Measurements from ENCODE around the gene ABLIM1.

ABLIM1 gene

GRCh38 chr10:114643158-114643557, 14.9 kb downstream of the ABLIM1 start:
- FAIRE-seq, result no peak

DNA sequence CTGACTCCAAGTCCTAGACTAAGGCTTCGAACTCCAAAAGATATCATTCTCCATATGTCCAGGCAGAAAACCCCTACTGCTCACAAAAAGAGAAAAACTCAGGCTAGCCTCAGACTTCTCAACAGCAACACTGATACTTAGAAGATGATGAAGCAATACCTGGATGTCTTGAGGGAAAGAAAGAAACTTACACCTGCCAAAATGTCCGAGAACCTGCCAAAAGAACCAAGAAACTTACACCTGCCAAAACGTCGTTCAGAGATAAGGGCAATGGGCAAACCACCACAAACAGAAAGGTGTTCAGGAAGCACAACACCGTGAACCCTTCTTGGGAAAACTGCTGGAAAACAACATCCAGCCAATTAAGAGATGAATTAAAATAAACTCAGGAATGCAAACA, 15.3 kb downstream of the ABLIM1 start:
- no peak for FAIRE-seq

DNA sequence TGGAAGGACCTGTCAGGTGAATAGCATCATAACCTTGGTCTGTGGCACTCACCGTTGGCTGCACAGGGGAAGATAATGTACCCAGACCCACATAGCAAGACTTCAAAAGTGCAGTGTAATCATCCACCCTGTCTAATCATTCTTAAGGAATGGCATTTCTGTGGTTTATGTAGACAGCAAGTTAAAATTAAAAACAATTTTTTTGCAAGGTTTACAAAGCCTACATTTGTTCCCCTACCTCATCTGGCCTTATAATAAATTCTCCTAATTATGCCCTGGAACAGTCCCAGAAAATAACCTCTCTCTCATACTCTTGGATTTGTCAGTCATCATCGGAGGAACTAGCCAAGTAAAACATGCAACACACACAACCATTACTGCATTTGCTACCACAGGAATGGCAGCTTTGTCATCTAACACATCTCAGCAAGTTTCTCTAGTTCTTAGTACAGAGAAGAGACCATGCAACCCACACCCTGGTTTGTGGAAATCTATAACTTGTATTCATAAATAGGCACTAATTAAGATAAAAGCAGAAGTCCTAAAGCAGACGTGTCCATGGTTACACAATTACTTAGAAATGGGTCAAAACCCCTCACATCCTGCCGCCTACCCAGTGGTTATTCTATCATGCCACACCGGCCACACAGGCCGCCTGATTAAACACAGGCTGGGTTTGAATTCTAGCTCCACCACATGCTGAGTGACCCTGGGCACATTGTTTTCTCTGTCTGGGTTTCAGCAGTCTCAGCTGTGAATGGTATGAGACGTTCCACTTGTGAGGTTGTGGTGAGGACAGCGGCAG, 19.1 kb downstream of the ABLIM1 start:
- no peak for FAIRE-seq

GRCh38 chr10:114635797-114636550, 22.1 kb downstream of the ABLIM1 start:
- FAIRE-seq, result no peak

DNA sequence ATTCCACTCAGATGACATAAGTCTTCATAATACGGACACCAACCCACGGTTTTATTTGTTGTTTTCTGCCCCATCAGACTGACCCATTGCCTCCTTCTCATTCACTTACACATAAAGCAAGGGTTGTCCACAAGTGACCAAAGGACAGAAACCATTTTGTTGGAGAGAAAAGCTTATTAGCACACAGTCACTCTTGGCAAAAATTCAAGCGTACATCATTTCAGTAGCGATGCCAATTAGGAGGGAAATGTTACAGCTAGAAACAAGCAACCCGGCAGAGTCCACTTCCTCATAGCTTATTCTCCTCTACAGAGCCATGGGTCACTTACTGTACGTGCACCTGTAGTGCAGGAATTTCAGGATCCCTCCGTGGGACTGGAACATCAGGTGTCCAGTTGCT, 23.0 kb downstream of the ABLIM1 start:
- FAIRE-seq, result no peak

GRCh38 chr10:114634609-114634979, 23.5 kb downstream of the ABLIM1 start:
- FAIRE-seq, result no peak

DNA sequence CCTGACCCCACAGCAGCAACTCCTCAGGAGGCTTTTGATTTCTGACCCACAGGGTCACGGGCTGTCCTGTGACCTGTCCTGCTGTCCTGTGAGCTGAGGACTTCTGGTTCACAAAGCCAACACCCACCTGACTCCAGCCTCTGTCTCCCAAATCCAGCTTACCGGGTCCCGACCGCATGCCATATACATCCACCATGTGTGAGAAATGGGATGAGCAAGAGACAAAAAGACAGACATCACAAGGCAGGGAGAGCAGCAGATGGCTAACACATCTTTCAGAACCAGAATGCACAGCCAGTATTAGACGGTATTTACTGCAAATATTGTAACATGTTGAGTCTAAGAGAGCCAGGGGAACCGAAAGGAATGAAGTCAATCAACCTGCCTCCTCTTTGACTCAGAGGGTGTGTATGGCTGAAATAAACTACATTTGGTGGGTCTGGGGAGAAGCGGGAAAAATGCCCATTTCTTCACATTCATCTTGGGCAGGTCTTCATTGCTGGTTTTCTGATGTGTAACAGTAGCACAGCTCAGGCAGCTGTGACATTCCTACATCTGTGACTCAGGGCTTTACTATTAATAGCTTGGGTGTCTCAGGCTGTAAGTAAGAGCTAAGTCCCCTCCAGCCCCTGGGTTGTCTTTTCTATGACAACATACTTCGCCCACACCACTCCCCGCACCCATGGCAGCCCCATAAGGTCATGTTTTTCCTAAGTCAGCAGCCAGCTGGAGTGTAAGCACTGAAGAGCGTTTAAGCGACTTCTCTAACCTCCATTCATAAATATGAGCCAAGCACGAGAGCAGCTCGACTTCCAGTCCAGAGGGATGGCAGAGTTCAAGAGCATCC, 25.0 kb downstream of the ABLIM1 start:
- no peak for FAIRE-seq

DNA sequence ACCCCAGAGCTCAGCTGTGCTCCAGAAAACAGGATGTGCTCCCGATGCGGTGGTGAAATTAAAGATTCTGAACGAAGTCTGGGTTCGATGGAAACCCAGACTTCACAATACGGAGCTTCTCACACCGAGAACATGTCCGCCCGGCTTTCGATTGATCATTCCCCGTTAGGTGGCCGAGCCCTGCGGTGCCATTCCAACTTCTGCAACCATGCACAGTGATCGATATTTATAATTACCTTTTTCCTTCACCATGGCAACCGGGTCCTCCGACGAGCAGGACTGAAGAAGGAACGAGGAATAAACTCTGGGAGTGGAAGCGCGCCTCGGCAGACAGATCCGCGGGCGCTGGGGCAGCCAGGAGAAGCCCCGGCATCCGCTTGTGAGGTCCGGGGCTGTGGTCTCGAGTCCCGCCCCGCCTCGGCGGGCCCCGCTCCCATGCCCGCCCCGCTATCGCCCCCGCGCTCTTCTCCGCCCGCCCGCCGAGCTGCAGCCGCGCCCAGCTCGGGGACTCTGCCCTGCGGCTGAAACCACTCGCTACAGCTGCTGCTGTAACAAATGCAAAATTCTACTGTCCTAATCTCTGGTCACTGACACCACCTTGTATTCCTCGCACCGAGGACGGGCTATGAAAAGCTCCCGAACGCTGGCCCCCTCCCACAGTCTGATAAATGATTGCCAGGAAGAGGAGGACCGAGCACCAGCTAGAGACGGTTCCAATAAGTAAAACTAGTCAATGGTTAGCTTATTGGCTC, 26.2 kb downstream of the ABLIM1 start:
- no peak for FAIRE-seq

GRCh38 chr10:114631090-114631665, 26.9 kb downstream of the ABLIM1 start:
- FAIRE-seq, result no peak

- FAIRE-seq, result no peak
These were observed 28.0 kb downstream of the ABLIM1 start for GRCh38 chr10:114629824-114630730.

DNA sequence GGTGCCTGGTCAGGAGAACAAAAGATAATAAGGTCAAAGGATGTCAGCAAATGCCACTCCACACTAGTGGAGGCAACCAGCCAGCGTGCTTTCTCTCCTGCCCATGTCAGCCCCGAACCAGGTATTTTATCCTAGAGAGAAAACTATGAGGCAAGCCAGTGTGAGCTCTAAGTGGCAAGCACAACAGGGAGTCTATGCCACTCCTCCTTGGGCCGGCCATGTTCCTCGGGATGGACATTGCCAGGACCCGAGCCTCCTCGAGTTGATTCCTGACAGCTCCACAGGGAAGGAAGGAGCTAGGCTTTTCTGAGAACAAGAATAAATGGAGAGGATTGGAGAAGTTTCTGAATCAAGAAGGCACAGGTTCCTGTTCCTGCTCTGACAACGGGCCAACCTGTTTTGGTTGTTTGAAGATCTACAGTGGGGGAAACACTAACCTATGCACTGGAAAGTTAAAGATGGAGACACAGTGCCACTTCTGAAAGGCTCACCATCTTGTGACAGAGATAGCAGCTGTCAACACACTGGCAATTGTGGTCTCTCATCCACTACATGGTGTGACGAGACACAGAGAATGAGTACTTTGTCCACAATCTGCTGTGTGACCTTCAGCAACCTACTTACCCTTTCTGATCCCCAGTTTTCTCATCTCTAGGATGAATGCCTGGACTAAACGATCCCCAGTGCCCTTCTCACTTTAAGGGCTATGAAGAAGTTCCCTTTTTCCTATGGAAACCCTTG, 28.8 kb downstream of the ABLIM1 start:
- no peak for FAIRE-seq

GRCh38 chr10:114628106-114628505, 30.0 kb downstream of the ABLIM1 start:
- FAIRE-seq, result no peak

DNA sequence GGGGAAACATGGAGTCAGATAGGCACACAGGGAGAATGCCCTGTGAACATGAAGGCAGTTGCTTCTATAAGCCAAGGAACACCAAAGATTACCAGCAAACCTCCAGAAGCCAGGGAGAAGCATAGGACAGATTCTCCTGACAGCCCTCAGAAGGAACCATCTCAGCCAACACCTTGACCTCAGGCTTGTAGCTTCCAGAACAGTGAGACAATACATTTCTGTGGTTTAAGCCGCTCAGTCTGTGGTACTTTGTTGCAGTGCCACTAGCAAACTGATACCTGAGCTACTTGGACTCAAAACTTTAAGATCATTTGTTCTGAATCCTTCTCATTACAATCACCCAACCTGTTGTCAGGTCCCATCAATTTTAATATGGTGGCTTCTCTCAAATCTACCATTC, 31.2 kb downstream of the ABLIM1 start:
- FAIRE-seq, result no peak

DNA sequence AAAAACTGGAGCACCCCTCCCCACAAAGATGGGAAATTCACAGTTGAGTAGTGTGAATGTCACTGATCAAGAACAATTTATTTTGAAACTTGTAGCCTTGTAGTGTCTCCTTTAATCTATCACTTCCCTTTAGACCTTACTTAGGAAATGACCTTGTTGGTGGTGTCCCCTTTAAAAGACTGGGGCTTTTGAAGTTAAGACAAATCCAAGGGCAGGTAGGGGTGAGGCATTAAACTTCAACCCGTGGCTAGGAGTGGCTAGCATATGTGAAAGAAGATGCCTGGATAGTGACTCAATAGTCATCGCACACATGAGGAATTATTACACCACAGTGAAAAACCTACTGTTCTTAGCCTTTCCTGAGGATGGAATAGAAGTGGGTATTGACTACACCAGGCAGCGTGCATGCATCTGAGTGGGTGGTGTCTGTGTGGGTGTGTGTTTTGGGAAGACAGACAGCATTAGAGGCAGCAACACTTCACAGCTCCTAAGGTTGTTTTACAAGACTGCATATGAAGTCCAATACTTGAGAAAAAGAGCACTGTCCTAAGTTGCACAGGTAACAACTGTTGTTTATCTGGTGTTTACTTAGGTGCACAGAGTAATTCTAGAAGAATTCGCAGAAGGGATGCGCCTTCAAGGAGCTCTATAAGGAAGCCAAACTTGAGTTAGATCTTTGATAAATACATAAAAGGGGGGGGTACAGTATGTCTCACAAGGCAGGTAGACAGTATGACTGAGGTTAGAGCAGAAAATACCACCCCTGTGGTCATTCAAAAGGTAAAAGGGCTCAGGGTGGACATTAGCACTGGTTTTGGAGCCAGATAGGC, 32.9 kb downstream of the ABLIM1 start:
- no peak for FAIRE-seq

DNA sequence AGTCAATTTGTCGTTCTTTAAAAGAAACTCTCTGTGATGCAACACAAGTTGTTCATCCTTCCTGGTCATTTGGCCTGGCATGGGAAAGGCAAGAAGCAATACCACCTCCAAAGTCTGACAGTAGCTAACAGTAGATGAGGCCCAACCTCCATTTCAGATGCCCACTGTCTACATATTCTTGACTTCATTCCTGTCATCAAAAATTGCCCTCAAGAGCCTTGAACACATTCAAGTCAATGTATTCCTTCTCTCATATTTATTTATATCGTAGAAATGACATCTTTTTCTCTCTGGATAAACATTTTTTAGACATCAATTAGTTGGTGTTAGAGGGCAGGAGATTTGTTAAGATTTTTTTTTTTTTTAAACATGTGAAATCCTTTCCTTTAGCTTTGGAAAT, 33.7 kb downstream of the ABLIM1 start:
- FAIRE-seq, result no peak

DNA sequence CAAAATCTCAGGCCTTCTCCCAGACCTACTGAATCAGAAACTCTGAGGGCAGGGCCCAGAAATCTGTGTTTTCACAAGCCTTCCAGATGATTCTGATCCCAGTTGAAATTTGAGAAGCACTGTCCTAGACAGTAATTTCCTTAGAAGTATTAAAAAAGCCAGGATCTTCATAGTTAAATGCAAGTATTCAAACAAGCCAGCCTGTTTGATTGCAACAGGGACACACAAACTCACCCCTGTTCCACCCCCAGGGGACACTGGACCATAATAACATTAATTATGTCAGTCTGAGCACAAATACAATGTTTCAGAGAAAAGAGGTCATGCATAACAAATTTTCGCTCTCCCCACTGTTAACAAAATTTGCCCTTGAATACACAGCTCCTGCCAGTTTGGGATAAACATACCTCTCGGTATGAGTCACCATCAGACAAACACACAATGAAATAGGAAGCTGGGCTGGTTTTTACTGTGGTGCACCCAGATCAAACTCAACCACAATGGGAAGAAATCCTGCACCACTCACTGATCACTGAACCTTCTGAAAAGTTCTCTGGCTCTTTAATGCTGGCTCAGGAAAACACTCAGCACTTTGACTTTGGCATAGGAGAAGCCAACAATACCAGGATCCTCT, 34.3 kb downstream of the ABLIM1 start:
- no peak for FAIRE-seq

GRCh38 chr10:114623155-114623554, 34.9 kb downstream of the ABLIM1 start:
- FAIRE-seq, result no peak

GRCh38 chr10:114618722-114619121, 39.4 kb downstream of the ABLIM1 start:
- FAIRE-seq, result no peak

DNA sequence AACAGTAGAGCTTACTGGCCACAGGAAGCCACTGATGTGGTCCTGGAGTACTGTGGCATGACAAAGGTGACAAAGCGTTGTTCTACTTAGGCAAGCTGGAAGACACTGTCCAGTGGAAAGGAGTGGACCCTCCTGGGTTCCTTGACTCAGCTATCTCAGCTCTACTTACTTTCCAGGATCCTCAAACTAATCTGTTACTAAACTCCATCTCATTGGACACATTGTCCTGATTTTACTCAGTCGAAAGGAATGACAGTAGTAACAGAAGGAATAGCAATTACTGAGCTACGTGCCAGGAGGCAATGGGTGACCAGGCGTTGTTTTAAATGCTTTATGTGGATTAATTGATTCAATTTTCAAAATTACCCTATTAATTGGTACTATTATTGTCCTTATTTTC, 41.6 kb downstream of the ABLIM1 start:
- FAIRE-seq, result no peak
